B cell (primary cell): ENCODE measurements around the gene MARK4. TPM values are rescaled to one million over a fixed set of nuclear protein-coding genes. Genes with fewer than 3 reads are reported as not detected.

ENCODE experiments used
- ATAC-seq: fragments of 200-7000 bp; cut with Tn5 transposase; one replicate; pipeline ENCODE4 v1.10.0; 2021; ENCODE audit warnings: low read depth, mild to moderate bottlenecking, moderate number of reproducible peaks, moderate library complexity
- CTCF ChIA-PET: fragments of 350-600 bp; sonication (Branson Sonifier 250); formaldehyde crosslinking; loops from one replicate; lab custom pipeline; 2021; ENCODE audit warnings: antibody characterized with exemption, inconsistent platforms; lab: Charles Lee
- POLR2A ChIA-PET: fragments of 350-600 bp; sonication (Branson Sonifier 250); formaldehyde crosslinking; loops from one replicate; lab custom pipeline; 2021; ENCODE audit warnings: antibody characterized with exemption; lab: Charles Lee
- DNase-seq: peaks from one replicate; pipeline ENCODE4 v3.0.0; 2013
- H2AFZ ChIP-seq: 2 replicates; pipeline ENCODE4 v1.6.1; 2012; ENCODE audit warnings: mild to moderate bottlenecking, low read depth, low read length; ENCODE audit not compliant: insufficient read depth, poor library complexity, severe bottlenecking
- H3K27ac ChIP-seq, 2 donors: 1 replicate in 1 of 2; 2 replicates in 1 of 2; pipeline ENCODE4 v1.5.1; 2012 to 2013; ENCODE audit warnings: low read length in 2 of 2, mild to moderate bottlenecking in 2 of 2, moderate library complexity in 1 of 2
- H3K27me3 ChIP-seq, 4 experiments: fragments of 200-600 bp in 1 of 4; sonication (generic) in 1 of 4; replicated peaks in 1 of 4; 1 replicate in 2 of 4; 2 replicates in 2 of 4; pipeline versions ENCODE4 v1.6.1 to v1.7.0; 2013 to 2016; ENCODE audit warnings: low read length in 3 of 4, mild to moderate bottlenecking in 2 of 4, mixed read lengths in 1 of 4, moderate library complexity in 1 of 4; ENCODE audit not compliant: insufficient read depth in 4 of 4, control insufficient read depth in 3 of 4; ENCODE audit errors: control extremely low read depth in 1 of 4
- H3K36me3 ChIP-seq, 2 experiments: replicated peaks in 1 of 2; 1 replicate in 1 of 2; 2 replicates in 1 of 2; pipeline versions ENCODE4 v1.6.1 to v1.7.1; 2013; ENCODE audit warnings: low read length in 1 of 2; ENCODE audit not compliant: insufficient read depth in 2 of 2, control insufficient read depth in 1 of 2; ENCODE audit errors: control extremely low read depth in 1 of 2, extremely low read depth in 1 of 2
- H3K4me1 ChIP-seq, 2 donors: fragments of 200-600 bp in 1 of 2; sonication (generic) in 1 of 2; 1 replicate in 1 of 2; 2 replicates in 1 of 2; pipeline versions ENCODE4 v1.5.1 to v1.6.1; 2013 to 2017; ENCODE audit warnings: low read length in 2 of 2; ENCODE audit not compliant: control insufficient read depth in 2 of 2, insufficient read depth in 2 of 2
- H3K4me2 ChIP-seq: replicated peaks from 2 replicates; pipeline ENCODE3; 2012; ENCODE audit warnings: mild to moderate bottlenecking, low read depth, low read length; ENCODE audit not compliant: poor library complexity, severe bottlenecking
- H3K4me3 ChIP-seq, 5 experiments: fragments of 200-600 bp in 1 of 5; sonication (generic) in 1 of 5; 1 replicate in 3 of 5; 2 replicates in 2 of 5; pipeline versions ENCODE4 v1.5.1 to v1.7.0; 2011 to 2016; ENCODE audit warnings: low read length in 4 of 5, mild to moderate bottlenecking in 4 of 5, low read depth in 2 of 5, control low read depth in 1 of 5, moderate library complexity in 1 of 5; ENCODE audit not compliant: insufficient read depth in 1 of 5; ENCODE audit errors: control extremely low read depth in 1 of 5, extremely low read depth in 1 of 5
- H3K79me2 ChIP-seq: fragments of 200-600 bp; sonication (generic); one replicate; pipeline ENCODE4 v1.6.0; 2016; ENCODE audit warnings: low read length; ENCODE audit not compliant: control insufficient read depth, insufficient read depth
- H3K9ac ChIP-seq: fragments of 200-600 bp; sonication (generic); 2 replicates; pipeline ENCODE4 v1.6.1; 2017; ENCODE audit warnings: mild to moderate bottlenecking, low read length, moderate library complexity
- H3K9me3 ChIP-seq, 3 donors: one replicate each; pipeline versions ENCODE4 v1.6.1 to v1.7.1; 2013; ENCODE audit warnings: low read length in 2 of 3; ENCODE audit not compliant: control insufficient read depth in 2 of 3, insufficient read depth in 1 of 3; ENCODE audit errors: control extremely low read depth in 1 of 3
- H4K20me1 ChIP-seq: 2 replicates; pipeline ENCODE4 v1.6.0; 2012; ENCODE audit warnings: mild to moderate bottlenecking, low read length; ENCODE audit not compliant: insufficient read depth, control insufficient read depth, poor library complexity, severe bottlenecking
- H3K27ac Mint-ChIP-seq: one replicate; pipeline ENCODE4 v1.8.0; 2021; ENCODE audit warnings: mixed read lengths
- H3K27me3 Mint-ChIP-seq: one replicate; pipeline ENCODE4 v1.8.0; 2021; ENCODE audit warnings: mixed read lengths
- H3K4me1 Mint-ChIP-seq: one replicate; pipeline ENCODE4 v1.8.0; 2021; ENCODE audit warnings: mixed read lengths
- H3K4me3 Mint-ChIP-seq: one replicate; pipeline ENCODE4 v1.8.0; 2021; ENCODE audit warnings: mixed read lengths
- H3K9me3 Mint-ChIP-seq: one replicate; pipeline ENCODE4 v1.8.0; 2022; ENCODE audit warnings: mixed read lengths; ENCODE audit not compliant: insufficient read depth
- CTCF ChIP-seq: fragments of 200-600 bp; IDR thresholded peaks from one replicate; pipeline ENCODE4 v1.8.0; 2022; ENCODE audit warnings: antibody characterized with exemption, mild to moderate bottlenecking
- EZH2 ChIP-seq: IDR thresholded peaks from 2 replicates; pipeline ENCODE4 v1.6.1; 2012; ENCODE audit warnings: borderline replicate concordance, low read depth, mild to moderate bottlenecking, moderate library complexity, low read length; ENCODE audit not compliant: insufficient read depth, poor library complexity, severe bottlenecking
- WGBS: methylation state at CpG from one replicate; pipeline ENCODE4 v1.1.5; 2013; ENCODE audit warnings: missing lambda C conversion rate; ENCODE audit not compliant: insufficient coverage; 5-methylcytosine and 5-hydroxymethylcytosine counted together
- intact Hi-C: fragments of 100-400 bp; cut with micrococcal nuclease; formaldehyde crosslinking; loops from one replicate; pipeline ENCODE4 v1.10.0; 2022
- polyA plus RNA-seq: library from polyadenylated mRNA; depleted of rRNA; stranded (reverse); fragments of >200 nt; gene quantifications from 2 replicates; pipeline ENCODE4 v1.2.3, GENCODE V29; 2012
- total RNA-seq, 2 donors: library from RNA; stranded (reverse); fragments of 120-200 nt in 1 of 2; gene quantifications; 1 replicate in 1 of 2; 2 replicates in 1 of 2; pipeline versions ENCODE4 v1.2.3 to v1.2.4, GENCODE V29; 2013 to 2022

The MARK4 gene
- total and polyA plus RNA-seq, 2 donors (not counting 1 experiment from before 2014, with no cell fraction given): 13.5 to 36.2 TPM

GRCh38 chr19:45302416-45302815 is 51.3 kb downstream of the MARK4 start:
- Histone ChIP-seq H3K36me3 (peaks cover 0 to 3% of the 10 kb centered on the region in 2 experiments), H3K27ac (no peak overlapping the region), H3K4me1 (no peaks in the 10 kb centered on the region), H3K79me2 (no peaks in the 10 kb centered on the region), H4K20me1 (no peaks in the 10 kb centered on the region), H2AFZ (no peak overlapping the region), H3K4me3 (no peak overlapping the region), H3K9me3 (peaks cover 0 to 18% (median 0%) of the 10 kb centered on the region in 3 donors), H3K4me2 (no peak overlapping the region), H3K9ac (no peak overlapping the region), H3K27me3 (no peaks in the 10 kb centered on the region)
- DNase-seq: no peak
- Mint-ChIP-seq H3K4me1 (no peaks in the 10 kb centered on the region), H3K4me3 (no peak overlapping the region), H3K9me3 (peaks cover 5% of the 10 kb centered on the region), H3K27ac (no peak overlapping the region), H3K27me3 (no peaks in the 10 kb centered on the region)
- WGBS: over 99% methylated on average over 14 of the region's 27 CpGs
- intact Hi-C loops: no loop called here
- TF ChIP-seq CTCF: no peak
- TF ChIP-seq EZH2: no peak
- no peak for ATAC-seq
- ChIA-PET CTCF (interaction anchor here (0.5 kb wide), 1 partner anchor 269 kb away, joined by 3 read pairs; no protein-coding TSS in a partner anchor), POLR2A (no interaction called here)

GRCh38 chr19:45303269-45304060 is 52.4 kb downstream of the MARK4 start:
- Histone ChIP-seq H2AFZ (no peak overlapping the region), H3K27ac (no peak overlapping the region), H3K9me3 (peaks cover 0 to 29% (median 0%) of the 10 kb centered on the region in 3 donors), H3K27me3 (no peaks in the 10 kb centered on the region), H4K20me1 (no peaks in the 10 kb centered on the region), H3K9ac (no peak overlapping the region), H3K4me3 (no peak overlapping the region), H3K4me2 (no peak overlapping the region), H3K79me2 (no peaks in the 10 kb centered on the region), H3K36me3 (peaks cover 0 to 3% of the 10 kb centered on the region in 2 experiments), H3K4me1 (no peaks in the 10 kb centered on the region)
- no peak for ATAC-seq
- H3K27ac Mint-ChIP-seq: no peak overlapping the region
- whole genome bisulfite sequencing: 97% methylated on average over 4 of the region's 12 CpGs
- no peak overlapping the region for H3K4me3 Mint-ChIP-seq
- no peaks in the 10 kb centered on the region for H3K27me3 Mint-ChIP-seq
- TF ChIP-seq CTCF (no peak), EZH2 (no peak)
- intact Hi-C loops: no loop called here
- ChIA-PET CTCF (no interaction called here), POLR2A (no interaction called here)
- H3K4me1 Mint-ChIP-seq: no peaks in the 10 kb centered on the region
- H3K9me3 Mint-ChIP-seq: peaks cover 5% of the 10 kb centered on the region
- no peak for DNase-seq
